HepG2 (cell line): ENCODE results near the gene UBE3B. TPM values are rescaled to one million over a fixed set of nuclear protein-coding genes. Genes with fewer than 3 reads are reported as not detected.
A peak's percentile ranks its signal among the peaks of the same experiment; 100 is the strongest.

Experiments used
- ATF7-NPFF ChIP-seq: sonication (generic); formaldehyde crosslinking; IDR thresholded peaks from 2 replicates; pipeline ENCODE4 v1.8.1; 2023; ENCODE audit warnings: mild to moderate bottlenecking, low read depth, missing genetic modification reagents, moderate library complexity
- CEBPG ChIP-seq: IDR thresholded peaks from 2 replicates; pipeline ENCODE4 v1.6.1; 2016
- DNMT3B ChIP-seq: conservative IDR thresholded peaks from 2 replicates; pipeline ENCODE4 v1.6.1; 2016; ENCODE audit warnings: missing biosample characterization, control low read depth
- DR1 ChIP-seq: sonication (generic); formaldehyde crosslinking; IDR thresholded peaks from 2 replicates; pipeline ENCODE4 v1.8.0; 2021; ENCODE audit warnings: mild to moderate bottlenecking, missing genetic modification reagents, inconsistent platforms
- PATZ1 ChIP-seq: sonication (generic); formaldehyde crosslinking; IDR thresholded peaks from 2 replicates; pipeline ENCODE4 v1.4.0; 2020; ENCODE audit warnings: missing genetic modification reagents
- POLR2AphosphoS5 ChIP-seq: IDR thresholded peaks from 2 replicates; pipeline ENCODE4 v1.6.1; 2012; ENCODE audit warnings: low read depth, low read length
- PREB ChIP-seq: sonication (generic); formaldehyde crosslinking; IDR thresholded peaks from 2 replicates; pipeline ENCODE4 v1.4.0; 2020; ENCODE audit warnings: missing genetic modification reagents
- SSRP1 ChIP-seq: IDR thresholded peaks from 2 replicates; pipeline ENCODE4 v1.6.1; 2016; ENCODE audit warnings: control low read depth
- STAT6 ChIP-seq: sonication (generic); formaldehyde crosslinking; IDR thresholded peaks from 2 replicates; pipeline ENCODE4 v1.4.0; 2020; ENCODE audit warnings: missing genetic modification reagents, mild to moderate bottlenecking, borderline replicate concordance
- ZBTB4 ChIP-seq: sonication (generic); formaldehyde crosslinking; IDR thresholded peaks from 2 replicates; pipeline ENCODE4 v1.4.0; 2020; ENCODE audit warnings: missing genetic modification reagents, mild to moderate bottlenecking, borderline replicate concordance
- ZNF20 ChIP-seq: sonication (generic); formaldehyde crosslinking; IDR thresholded peaks from 2 replicates; pipeline ENCODE4 v1.4.0; 2020; ENCODE audit warnings: mild to moderate bottlenecking, moderate library complexity, missing genetic modification reagents
- ZNF354B ChIP-seq: sonication (generic); formaldehyde crosslinking; IDR thresholded peaks from 2 replicates; pipeline ENCODE4 v1.8.0; 2022; ENCODE audit warnings: mild to moderate bottlenecking, missing genetic modification reagents
- ZNF572 ChIP-seq: sonication (generic); formaldehyde crosslinking; IDR thresholded peaks from 2 replicates; pipeline ENCODE4 v1.5.1; 2020; ENCODE audit warnings: mild to moderate bottlenecking, missing genetic modification reagents
- ZNF777 ChIP-seq: sonication (generic); formaldehyde crosslinking; IDR thresholded peaks from 2 replicates; pipeline ENCODE4 v1.4.0; 2020; ENCODE audit warnings: missing genetic modification reagents
- polyA plus RNA-seq, 8 experiments: library from polyadenylated mRNA; depleted of rRNA in 3 of 8; stranded (reverse) in 7 of 8; unstranded in 1 of 8; fragments of >200 nt; fragmentation: Illumina TruSeq in 4 of 8; extraction: Trizol in 4 of 8; gene quantifications; 2 replicates each; pipeline versions ENCODE4 v1.2.1 to v1.2.3, GENCODE V29; 2011 to 2016; ENCODE audit warnings: low read depth in 4 of 8, missing spikeins in 1 of 8, mixed read lengths in 1 of 8; ENCODE audit not compliant: insufficient read depth in 1 of 8
- total RNA-seq, 5 experiments: library from RNA; depleted of rRNA; stranded (reverse); fragments of >200 nt; fragmentation: Illumina TruSeq; extraction: Trizol; gene quantifications; 2 replicates each; pipeline ENCODE4 v1.2.3, GENCODE V29; 2016; ENCODE audit warnings: low read depth in 1 of 5
- TF ChIP-seq, protein P1 (sequence below): sonication (generic); formaldehyde crosslinking; IDR thresholded peaks from 2 replicates; pipeline ENCODE4 v1.5.0; 2020; ENCODE audit warnings: missing genetic modification reagents
- TF ChIP-seq, protein P2 (sequence below): sonication (generic); formaldehyde crosslinking; IDR thresholded peaks from 2 replicates; pipeline ENCODE4 v1.8.1; 2023; ENCODE audit warnings: mild to moderate bottlenecking, missing genetic modification reagents
- TF ChIP-seq, protein P3 (sequence below): sonication (generic); formaldehyde crosslinking; IDR thresholded peaks from 2 replicates; pipeline ENCODE4 v1.5.0; 2020; ENCODE audit warnings: missing genetic modification reagents

Gene UBE3B
- total and polyA plus RNA-seq, 2 of the 13 experiments (the other 11 are each of a cell fraction or from before 2014, with no cell fraction given): 22.7 to 25.3 TPM

GRCh38 chr12:109494348-109494881 is 17.0 kb downstream of the UBE3B start (continued):
- no peak for TF ChIP-seq STAT6 (CRISPR knock-in tag)
- TF ChIP-seq CEBPG (CRISPR knock-in tag): peak; percentile 47
- TF ChIP-seq ZNF777 (CRISPR knock-in tag): no peak
- TF ChIP-seq, protein P1, sequence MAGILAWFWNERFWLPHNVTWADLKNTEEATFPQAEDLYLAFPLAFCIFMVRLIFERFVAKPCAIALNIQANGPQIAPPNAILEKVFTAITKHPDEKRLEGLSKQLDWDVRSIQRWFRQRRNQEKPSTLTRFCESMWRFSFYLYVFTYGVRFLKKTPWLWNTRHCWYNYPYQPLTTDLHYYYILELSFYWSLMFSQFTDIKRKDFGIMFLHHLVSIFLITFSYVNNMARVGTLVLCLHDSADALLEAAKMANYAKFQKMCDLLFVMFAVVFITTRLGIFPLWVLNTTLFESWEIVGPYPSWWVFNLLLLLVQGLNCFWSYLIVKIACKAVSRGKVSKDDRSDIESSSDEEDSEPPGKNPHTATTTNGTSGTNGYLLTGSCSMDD (CRISPR knock-in tag): no peak
- TF ChIP-seq ZNF20: no peak
- TF ChIP-seq ZBTB4 (CRISPR knock-in tag): no peak
- no peak for TF ChIP-seq DNMT3B (CRISPR knock-in tag)
- no peak for TF ChIP-seq PREB (CRISPR knock-in tag)
- TF ChIP-seq, protein P2, sequence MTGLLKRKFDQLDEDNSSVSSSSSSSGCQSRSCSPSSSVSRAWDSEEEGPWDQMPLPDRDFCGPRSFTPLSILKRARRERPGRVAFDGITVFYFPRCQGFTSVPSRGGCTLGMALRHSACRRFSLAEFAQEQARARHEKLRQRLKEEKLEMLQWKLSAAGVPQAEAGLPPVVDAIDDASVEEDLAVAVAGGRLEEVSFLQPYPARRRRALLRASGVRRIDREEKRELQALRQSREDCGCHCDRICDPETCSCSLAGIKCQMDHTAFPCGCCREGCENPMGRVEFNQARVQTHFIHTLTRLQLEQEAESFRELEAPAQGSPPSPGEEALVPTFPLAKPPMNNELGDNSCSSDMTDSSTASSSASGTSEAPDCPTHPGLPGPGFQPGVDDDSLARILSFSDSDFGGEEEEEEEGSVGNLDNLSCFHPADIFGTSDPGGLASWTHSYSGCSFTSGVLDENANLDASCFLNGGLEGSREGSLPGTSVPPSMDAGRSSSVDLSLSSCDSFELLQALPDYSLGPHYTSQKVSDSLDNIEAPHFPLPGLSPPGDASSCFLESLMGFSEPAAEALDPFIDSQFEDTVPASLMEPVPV: no peak
- no peak for TF ChIP-seq DR1 (CRISPR knock-in tag)
- no peak for TF ChIP-seq ATF7-NPFF
- TF ChIP-seq ZNF354B (CRISPR knock-in tag): no peak
- no peak for TF ChIP-seq ZNF572
- TF ChIP-seq, protein P3, sequence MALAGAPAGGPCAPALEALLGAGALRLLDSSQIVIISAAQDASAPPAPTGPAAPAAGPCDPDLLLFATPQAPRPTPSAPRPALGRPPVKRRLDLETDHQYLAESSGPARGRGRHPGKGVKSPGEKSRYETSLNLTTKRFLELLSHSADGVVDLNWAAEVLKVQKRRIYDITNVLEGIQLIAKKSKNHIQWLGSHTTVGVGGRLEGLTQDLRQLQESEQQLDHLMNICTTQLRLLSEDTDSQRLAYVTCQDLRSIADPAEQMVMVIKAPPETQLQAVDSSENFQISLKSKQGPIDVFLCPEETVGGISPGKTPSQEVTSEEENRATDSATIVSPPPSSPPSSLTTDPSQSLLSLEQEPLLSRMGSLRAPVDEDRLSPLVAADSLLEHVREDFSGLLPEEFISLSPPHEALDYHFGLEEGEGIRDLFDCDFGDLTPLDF: no peak
- TF ChIP-seq SSRP1: no peak
- peak; percentile 73 for TF ChIP-seq PATZ1 (CRISPR knock-in tag)
- no peak for TF ChIP-seq POLR2AphosphoS5
